GM23338 (cell line): Measurements from ENCODE around the gene KIF17. TPM values are rescaled to one million over a fixed set of nuclear protein-coding genes. Genes with fewer than 3 reads are reported as not detected.

Source experiments
- ATAC-seq: fragments of 200-7000 bp; cut with Tn5 transposase; 3 replicates; pipeline ENCODE4 v1.9.1; 2020
- DNase-seq: peaks from one replicate; pipeline ENCODE4 v3.0.0-alpha.2; 2015; ENCODE audit warnings: low spot score
- H2AFZ ChIP-seq: fragments of 200-600 bp; sonication (generic); 2 replicates; pipeline ENCODE4 v1.8.0; 2016; ENCODE audit warnings: antibody characterized with exemption, mild to moderate bottlenecking, moderate library complexity
- H3F3A ChIP-seq: fragments of 200-600 bp; sonication (generic); replicated peaks from 2 replicates; pipeline ENCODE4 v1.8.0; 2017; ENCODE audit warnings: antibody characterized with exemption, mixed run types, low read depth
- H3K27ac ChIP-seq: fragments of 200-600 bp; sonication (generic); 2 replicates; pipeline ENCODE4 v1.6.1; 2016; ENCODE audit warnings: low read depth
- H3K27me3 ChIP-seq: fragments of 200-600 bp; sonication (generic); 2 replicates; pipeline ENCODE4 v1.8.0; 2016; ENCODE audit warnings: mild to moderate bottlenecking, mixed run types, moderate library complexity; ENCODE audit not compliant: insufficient read depth
- H3K36me3 ChIP-seq: fragments of 200-600 bp; sonication (generic); 2 replicates; pipeline ENCODE4 v1.8.0; 2016; ENCODE audit warnings: mild to moderate bottlenecking; ENCODE audit not compliant: insufficient read depth
- H3K4me1 ChIP-seq: fragments of 200-600 bp; sonication (generic); 2 replicates; pipeline ENCODE4 v1.8.0; 2016; ENCODE audit warnings: mild to moderate bottlenecking, moderate library complexity; ENCODE audit not compliant: insufficient read depth
- H3K4me2 ChIP-seq: fragments of 200-600 bp; sonication (generic); 2 replicates; pipeline ENCODE4 v1.7.1; 2017; ENCODE audit warnings: mixed run types
- H3K4me3 ChIP-seq: fragments of 200-600 bp; sonication (generic); 2 replicates; pipeline ENCODE4 v1.6.1; 2016; ENCODE audit warnings: mixed run types
- H3K79me2 ChIP-seq: fragments of 200-600 bp; sonication (generic); replicated peaks from 2 replicates; pipeline ENCODE4 v1.8.0; 2017; ENCODE audit warnings: mild to moderate bottlenecking; ENCODE audit not compliant: insufficient read depth
- H3K9me2 ChIP-seq: fragments of 200-600 bp; sonication (generic); 2 replicates; pipeline ENCODE4 v1.8.0; 2017; ENCODE audit not compliant: insufficient read depth
- H4K20me1 ChIP-seq: fragments of 200-600 bp; sonication (generic); replicated peaks from 2 replicates; pipeline ENCODE4 v1.8.0; 2017; ENCODE audit warnings: mild to moderate bottlenecking; ENCODE audit not compliant: insufficient read depth
- H3K27ac Mint-ChIP-seq: 2 replicates; pipeline ENCODE4 v1.8.0; 2020; ENCODE audit warnings: inconsistent platforms, mild to moderate bottlenecking, moderate library complexity, mixed read lengths
- H3K27me3 Mint-ChIP-seq: 3 replicates; pipeline ENCODE4 v1.8.0; 2022; ENCODE audit warnings: low read depth, mild to moderate bottlenecking, moderate library complexity, mixed read lengths, inconsistent platforms; ENCODE audit not compliant: insufficient read depth, poor library complexity
- H3K36me3 Mint-ChIP-seq: 3 replicates; pipeline ENCODE4 v1.8.0; 2021; ENCODE audit warnings: low read depth, mild to moderate bottlenecking, inconsistent platforms, moderate library complexity, mixed read lengths
- H3K4me1 Mint-ChIP-seq: 3 replicates; pipeline ENCODE4 v1.8.0; 2020; ENCODE audit warnings: mild to moderate bottlenecking, inconsistent platforms, mixed read lengths
- H3K4me3 Mint-ChIP-seq: 3 replicates; pipeline ENCODE4 v1.8.0; 2021; ENCODE audit warnings: moderate library complexity, mild to moderate bottlenecking, inconsistent platforms, mixed read lengths
- H3K9me3 Mint-ChIP-seq: 3 replicates; pipeline ENCODE4 v1.8.0; 2020; ENCODE audit warnings: moderate library complexity, mild to moderate bottlenecking, inconsistent platforms, mixed read lengths
- CREB1 ChIP-seq: fragments of 250-450 bp; sonication (Bioruptor Pico); IDR thresholded peaks from 2 replicates; pipeline ENCODE4 v1.5.0; 2020; ENCODE audit warnings: low read depth, mild to moderate bottlenecking, moderate library complexity
- CTCF ChIP-seq, 2 experiments: fragments of 200-600 bp in 1 of 2; sonication (generic) in 1 of 2; conservative IDR thresholded peaks; 2 replicates each; pipeline versions ENCODE4 v1.5.1 to v1.6.1; 2016 to 2017; ENCODE audit warnings: antibody characterized with exemption in 2 of 2, low read depth in 2 of 2, mild to moderate bottlenecking in 2 of 2, moderate library complexity in 1 of 2
- ETS1 ChIP-seq: IDR thresholded peaks from 2 replicates; pipeline ENCODE4 v1.6.1; 2016; ENCODE audit warnings: antibody characterized with exemption
- EZH2 ChIP-seq: fragments of 200-600 bp; sonication (generic); IDR thresholded peaks from one replicate; pipeline ENCODE4 v1.8.0; 2017; ENCODE audit warnings: antibody characterized with exemption, mild to moderate bottlenecking, low read depth; ENCODE audit not compliant: unreplicated experiment
- EZH2phosphoT487 ChIP-seq: fragments of 200-600 bp; sonication (generic); IDR thresholded peaks from one replicate; pipeline ENCODE4 v1.8.1; 2018; ENCODE audit warnings: antibody characterized with exemption; ENCODE audit not compliant: unreplicated experiment
- JUNB ChIP-seq: IDR thresholded peaks from one replicate; pipeline ENCODE4 v1.6.1; 2016; ENCODE audit warnings: antibody characterized with exemption; ENCODE audit not compliant: unreplicated experiment
- NANOG ChIP-seq: IDR thresholded peaks from 2 replicates; pipeline ENCODE4 v1.6.1; 2016; ENCODE audit warnings: antibody characterized with exemption, borderline replicate concordance
- POLR2AphosphoS5 ChIP-seq: IDR thresholded peaks from 2 replicates; pipeline ENCODE4 v1.6.1; 2016; ENCODE audit warnings: antibody characterized with exemption, low read depth
- REST ChIP-seq: IDR thresholded peaks from one replicate; pipeline ENCODE4 v1.6.1; 2018; ENCODE audit warnings: antibody characterized with exemption; ENCODE audit not compliant: unreplicated experiment
- STAT1 ChIP-seq: IDR thresholded peaks from one replicate; pipeline ENCODE4 v1.6.1; 2016; ENCODE audit warnings: antibody characterized with exemption; ENCODE audit not compliant: unreplicated experiment
- ZNF114 ChIP-seq: fragments of 250-450 bp; sonication (Bioruptor Pico); IDR thresholded peaks from 2 replicates; pipeline ENCODE4 v1.5.0; 2020; ENCODE audit warnings: mild to moderate bottlenecking, moderate library complexity
- ZNF331 ChIP-seq: fragments of 250-450 bp; sonication (Bioruptor Pico); IDR thresholded peaks from 2 replicates; pipeline ENCODE4 v1.5.0; 2020; ENCODE audit warnings: low read depth, mild to moderate bottlenecking, moderate library complexity
- ZNF462 ChIP-seq: fragments of 250-450 bp; sonication (Bioruptor Pico); IDR thresholded peaks from 2 replicates; pipeline ENCODE4 v1.5.0; 2020; ENCODE audit warnings: mild to moderate bottlenecking, moderate library complexity
- polyA plus RNA-seq: library from polyadenylated mRNA; unstranded; fragments of >200 nt; fragmentation: Nextera tagmentation; extraction: Ambion mirVana; gene quantifications from 2 replicates; pipeline ENCODE4 v1.2.1, GENCODE V29; 2016
- total RNA-seq: library from RNA; depleted of rRNA; stranded (reverse); fragments of >200 nt; shearing (Covaris generic); gene quantifications from 2 replicates; pipeline ENCODE4 v1.2.3, GENCODE V29; 2014

The KIF17 gene
- total and polyA plus RNA-seq, 2 experiments from 2014 or later = 5.9 to 18.6 TPM

GRCh38 chr1:20731057-20731991 lies 13.5 kb upstream of the KIF17 start:
- H4K20me1 ChIP-seq = no peaks in the 10 kb centered on the region; the same call in 1 of the 2 replicates
- H3K9me2 ChIP-seq = no peaks in the 10 kb centered on the region
- peaks cover 16% of the 10 kb centered on the region; the same call in 1 of the 2 replicates for H3F3A ChIP-seq
- TF ChIP-seq EZH2phosphoT487 (no peak), STAT1 (no peak), ETS1 (no peak), ZNF462 (no peak), CTCF (conservative IDR thresholded peaks at IDR 0.05; ENCODE audit: low read depth in 2 of 2) (no peak), POLR2AphosphoS5 (no peak), NANOG (no peak), JUNB (no peak), CREB1 (no peak), ZNF114 (no peak), EZH2 (no peak), ZNF331 (CRISPR knock-in tag) (no peak), REST (no peak)
- peak overlapping the region; percentile 94 for H3K4me2 ChIP-seq
- Mint-ChIP-seq H3K4me1 (peaks cover 28% of the 10 kb centered on the region), H3K27me3 (peaks cover 39% of the 10 kb centered on the region), H3K9me3 (no peaks in the 10 kb centered on the region), H3K4me3 (peak overlapping the region; percentile 75), H3K36me3 (no peaks in the 10 kb centered on the region), H3K27ac (no peak overlapping the region)
- no peak overlapping the region for H3K27ac ChIP-seq
- H3K4me3 ChIP-seq = peak overlapping the region; percentile 87
- H3K27me3 ChIP-seq = peaks cover 41% of the 10 kb centered on the region
- H2AFZ ChIP-seq = no peak overlapping the region
- no peaks in the 10 kb centered on the region for H3K79me2 ChIP-seq
- DNase-seq (no peak), ATAC-seq (no peak)
- H3K4me1 ChIP-seq = peaks cover 42% of the 10 kb centered on the region
- H3K36me3 ChIP-seq = no peaks in the 10 kb centered on the region
